Measurements from ENCODE around the gene OR8U1.

Gene OR8U1

GRCh38 chr11:56375324-56375723 lies at the start of gene OR8U1:
OR8U1 (plus strand) TSS chr11:56375624; CDS start chr11:56375624, 0 bp downstream.
- H3K27ac ChIP-seq (ENCODE audit: low read depth, low read length, poor library complexity, severe bottlenecking) = no peak within 1 kb of the TSS
- H3K79me2 ChIP-seq (ENCODE audit: insufficient read depth, low read length) = no peaks in the 10 kb centered on the region
- no peaks in the 10 kb centered on the region for H3K9me3 ChIP-seq (ENCODE audit: low read length)
- no peak within 1 kb of the TSS for H3K4me2 ChIP-seq (ENCODE audit: low read length)
- H3K36me3 ChIP-seq (ENCODE audit: insufficient read depth, low read length) = no peaks in the 10 kb centered on the region
- no peaks in the 10 kb centered on the region for H3K9me2 ChIP-seq (ENCODE audit: low read depth, low read length)
- H3K4me3 ChIP-seq (ENCODE audit: low read depth, low read length, poor library complexity, severe bottlenecking) = no peak within 1 kb of the TSS
- no peaks in the 10 kb centered on the region for H3K27me3 ChIP-seq (ENCODE audit: insufficient read depth, low read length)
- no peaks in the 10 kb centered on the region for H3K4me1 ChIP-seq (ENCODE audit: insufficient read depth, low read length, severe bottlenecking)
- H3F3A ChIP-seq (ENCODE audit: insufficient read depth, low read length) = no peaks in the 10 kb centered on the region
- TF ChIP-seq EZH2 (IDR thresholded peaks at IDR 0.05; ENCODE audit: borderline replicate concordance, low read length) (no peak), CTCF (IDR thresholded peaks at IDR 0.05; ENCODE audit: low read length) (no peak)
- H3K9ac ChIP-seq (ENCODE audit: low read length) = no peak within 1 kb of the TSS
- H4K20me1 ChIP-seq (ENCODE audit: insufficient read depth, low read length) = no peaks in the 10 kb centered on the region
- H2AFZ ChIP-seq (ENCODE audit: low read length) = no peak within 1 kb of the TSS

GRCh38 chr11:56331861-56332491 lies 43.4 kb upstream of the OR8U1 start:
- Histone ChIP-seq H3K9me2 (ENCODE audit: low read depth, low read length) (no peaks in the 10 kb centered on the region), H3K9ac (ENCODE audit: low read length) (no peak overlapping the region), H3K79me2 (ENCODE audit: insufficient read depth, low read length) (no peaks in the 10 kb centered on the region), H2AFZ (ENCODE audit: low read length) (no peak overlapping the region), H3K27ac (ENCODE audit: low read depth, low read length, poor library complexity, severe bottlenecking) (no peak overlapping the region), H3K9me3 (ENCODE audit: low read length) (no peaks in the 10 kb centered on the region), H3K36me3 (ENCODE audit: insufficient read depth, low read length) (no peaks in the 10 kb centered on the region), H4K20me1 (ENCODE audit: insufficient read depth, low read length) (no peaks in the 10 kb centered on the region), H3K4me3 (ENCODE audit: low read depth, low read length, poor library complexity, severe bottlenecking) (no peak overlapping the region), H3F3A (ENCODE audit: insufficient read depth, low read length) (no peaks in the 10 kb centered on the region), H3K4me2 (ENCODE audit: low read length) (no peak overlapping the region), H3K27me3 (ENCODE audit: insufficient read depth, low read length) (no peaks in the 10 kb centered on the region), H3K4me1 (ENCODE audit: insufficient read depth, low read length, severe bottlenecking) (no peaks in the 10 kb centered on the region)
- no peak for TF ChIP-seq CTCF (IDR thresholded peaks at IDR 0.05; ENCODE audit: low read length)
- no peak for TF ChIP-seq EZH2 (IDR thresholded peaks at IDR 0.05; ENCODE audit: borderline replicate concordance, low read length)

GRCh38 chr11:56333156-56333555 lies 42.3 kb upstream of the OR8U1 start:
- no peak overlapping the region for H3K4me3 ChIP-seq (ENCODE audit: low read depth, low read length, poor library complexity, severe bottlenecking)

More at GRCh38 chr11:56333156-56333555, 42.3 kb upstream of the OR8U1 start:
- Histone ChIP-seq H3K4me2 (ENCODE audit: low read length) (no peak overlapping the region), H3K4me1 (ENCODE audit: insufficient read depth, low read length, severe bottlenecking) (no peaks in the 10 kb centered on the region), H3K9me2 (ENCODE audit: low read depth, low read length) (no peaks in the 10 kb centered on the region), H3K27me3 (ENCODE audit: insufficient read depth, low read length) (no peaks in the 10 kb centered on the region), H3K36me3 (ENCODE audit: insufficient read depth, low read length) (no peaks in the 10 kb centered on the region), H3F3A (ENCODE audit: insufficient read depth, low read length) (no peaks in the 10 kb centered on the region), H3K9ac (ENCODE audit: low read length) (no peak overlapping the region), H3K79me2 (ENCODE audit: insufficient read depth, low read length) (no peaks in the 10 kb centered on the region), H2AFZ (ENCODE audit: low read length) (no peak overlapping the region), H4K20me1 (ENCODE audit: insufficient read depth, low read length) (no peaks in the 10 kb centered on the region), H3K9me3 (ENCODE audit: low read length) (no peaks in the 10 kb centered on the region), H3K27ac (ENCODE audit: low read depth, low read length, poor library complexity, severe bottlenecking) (no peak overlapping the region)
- TF ChIP-seq CTCF (IDR thresholded peaks at IDR 0.05; ENCODE audit: low read length) (no peak), EZH2 (IDR thresholded peaks at IDR 0.05; ENCODE audit: borderline replicate concordance, low read length) (no peak)
